Effector memory CD8-positive, alpha-beta T cell (primary cell): ENCODE results near the gene UBE2QL1.

ENCODE experiments used
- ATAC-seq: fragments of 150-1000 bp; cut with Tn5 transposase; replicated peaks from 2 replicates; pipeline ENCODE4 v1.10.0; 2021; ENCODE audit warnings: mild to moderate bottlenecking, moderate library complexity
- DNase-seq, 3 experiments: peaks; one replicate each; pipeline ENCODE4 v3.0.0; 2021
- H3K27ac Mint-ChIP-seq, 2 donors: one replicate each; pipeline ENCODE4 v1.8.0; 2022; ENCODE audit warnings: mild to moderate bottlenecking in 2 of 2, mixed read lengths in 2 of 2, moderate library complexity in 2 of 2
- H3K27me3 Mint-ChIP-seq, 2 donors: one replicate each; pipeline ENCODE4 v1.8.0; 2022; ENCODE audit warnings: mixed read lengths in 2 of 2
- H3K36me3 Mint-ChIP-seq: one replicate; pipeline ENCODE4 v1.8.0; 2022; ENCODE audit warnings: mild to moderate bottlenecking, moderate library complexity, mixed read lengths; ENCODE audit not compliant: insufficient read depth
- H3K4me1 Mint-ChIP-seq, 2 donors: one replicate each; pipeline ENCODE4 v1.8.0; 2022; ENCODE audit warnings: low read depth in 2 of 2, mixed read lengths in 2 of 2
- H3K4me3 Mint-ChIP-seq, 2 donors: one replicate each; pipeline ENCODE4 v1.8.0; 2022; ENCODE audit warnings: mild to moderate bottlenecking in 2 of 2, mixed read lengths in 2 of 2, moderate library complexity in 2 of 2
- H3K9me3 Mint-ChIP-seq, 2 donors: one replicate each; pipeline ENCODE4 v1.8.0; 2022; ENCODE audit warnings: mixed read lengths in 2 of 2

UBE2QL1 gene

DNA sequence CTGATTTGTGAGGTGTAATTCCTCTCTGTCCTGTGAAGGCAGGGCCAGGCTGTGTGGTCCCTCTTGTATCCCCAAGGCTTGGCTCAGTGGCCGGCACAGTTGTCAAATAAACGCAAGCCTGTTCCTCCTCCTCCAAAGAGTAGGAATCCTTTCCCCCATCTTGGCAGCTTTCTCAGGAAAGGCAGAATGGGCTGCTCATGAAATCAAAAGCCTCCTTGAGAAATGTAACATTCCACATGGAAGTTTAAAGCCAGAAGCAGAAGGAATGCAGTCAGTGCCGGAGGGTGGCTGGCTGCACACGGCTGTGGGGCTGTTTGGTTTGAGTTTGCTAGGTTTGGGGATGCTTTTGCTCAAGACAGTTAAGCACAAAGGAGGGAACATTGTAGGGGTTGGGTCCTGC, 35.8 kb upstream of the UBE2QL1 start:
- ATAC-seq = no peak
- Mint-ChIP-seq H3K4me3 (no peak overlapping the region), H3K27ac (no peak overlapping the region), H3K36me3 (no peaks in the 10 kb centered on the region), H3K4me1 (no peaks in the 10 kb centered on the region), H3K9me3 (no peaks in the 10 kb centered on the region), H3K27me3 (peaks cover 29 to 57% of the 10 kb centered on the region in 2 donors)
- DNase-seq = no peak

DNA sequence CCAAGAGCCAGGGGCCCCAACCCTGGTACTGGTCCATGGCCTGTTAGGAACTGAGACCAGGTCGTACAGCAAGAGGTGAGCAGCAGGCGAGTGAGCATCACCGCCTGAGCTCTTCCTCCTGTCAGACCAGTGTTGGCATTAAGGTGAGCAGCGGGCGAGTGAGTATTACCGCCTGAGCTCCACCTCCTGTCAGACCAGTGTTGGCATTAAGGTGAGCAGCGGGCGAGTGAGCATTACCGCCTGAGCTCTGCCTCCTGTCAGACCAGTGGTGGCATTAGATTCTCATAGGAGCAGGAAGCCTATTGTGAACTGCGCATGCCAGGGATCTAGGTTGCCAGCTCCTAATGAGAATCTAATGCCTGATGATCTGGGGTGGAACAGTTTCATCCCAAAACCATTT, 31.0 kb upstream of the UBE2QL1 start:
- H3K9me3 Mint-ChIP-seq = no peaks in the 10 kb centered on the region
- H3K27me3 Mint-ChIP-seq = peaks cover 37 to 54% of the 10 kb centered on the region in 2 donors
- no peaks in the 10 kb centered on the region for H3K4me1 Mint-ChIP-seq
- no peak overlapping the region for H3K27ac Mint-ChIP-seq
- peaks cover 2% of the 10 kb centered on the region for H3K36me3 Mint-ChIP-seq
- ATAC-seq (no peak), DNase-seq (no peak)
- no peak overlapping the region for H3K4me3 Mint-ChIP-seq

DNA sequence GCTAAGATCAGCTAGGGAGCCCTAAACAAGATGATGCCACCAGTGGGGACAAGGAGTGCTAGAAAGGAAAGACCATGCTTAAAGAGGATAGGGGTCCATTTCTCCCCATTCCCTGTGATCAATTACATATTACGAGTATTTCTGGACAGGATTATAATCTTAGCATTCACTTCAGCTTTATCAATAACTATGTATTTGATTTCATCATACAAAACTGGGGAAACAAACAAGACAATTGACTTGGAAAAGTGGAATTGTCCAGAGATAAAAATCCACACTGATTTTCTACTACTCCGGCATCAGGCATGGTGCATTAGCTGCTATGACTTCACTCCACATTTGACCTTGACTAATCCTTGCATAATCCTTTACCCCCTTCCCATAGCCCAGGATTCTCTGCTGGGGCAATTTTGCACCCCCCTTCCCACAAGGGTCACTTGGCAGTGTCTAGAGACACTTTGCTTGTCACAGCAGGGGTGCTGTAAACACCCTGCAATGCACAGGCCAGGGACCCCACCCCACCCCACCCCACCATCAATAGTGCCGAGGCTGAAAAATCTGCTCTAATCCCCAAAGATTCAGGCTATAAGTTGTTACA, 29.9 kb upstream of the UBE2QL1 start:
- peaks cover 37 to 51% of the 10 kb centered on the region in 2 donors for H3K27me3 Mint-ChIP-seq
- ATAC-seq (no peak), DNase-seq (no peak)
- H3K4me3 Mint-ChIP-seq = no peak overlapping the region
- no peak overlapping the region for H3K27ac Mint-ChIP-seq
- H3K9me3 Mint-ChIP-seq = no peaks in the 10 kb centered on the region
- H3K4me1 Mint-ChIP-seq = no peaks in the 10 kb centered on the region
- peaks cover 2% of the 10 kb centered on the region for H3K36me3 Mint-ChIP-seq

DNA sequence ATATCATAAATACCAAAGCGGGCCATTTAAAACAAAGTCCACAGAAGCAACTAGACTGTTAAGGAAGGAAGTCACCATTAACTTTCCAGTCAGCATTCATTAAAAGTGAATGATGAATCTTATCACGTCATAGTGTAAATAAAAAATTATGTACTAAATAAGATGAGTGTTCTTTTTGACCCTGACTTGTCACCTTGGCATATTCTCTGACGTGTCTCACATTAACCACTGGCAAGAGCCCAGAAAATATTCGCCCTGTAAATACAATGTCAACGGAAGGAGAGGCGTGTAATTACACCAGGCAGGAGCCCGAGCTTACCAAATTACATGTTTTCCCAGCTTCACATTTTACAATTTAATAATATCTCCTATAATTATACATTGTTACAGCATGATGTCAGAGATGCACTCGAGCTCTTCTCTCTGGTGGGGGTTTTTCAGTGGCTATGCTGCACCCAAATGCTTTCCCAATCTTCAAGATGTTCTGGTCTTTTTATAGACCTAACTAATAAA, 29.3 kb upstream of the UBE2QL1 start:
- no peak overlapping the region for H3K4me3 Mint-ChIP-seq
- H3K4me1 Mint-ChIP-seq = no peaks in the 10 kb centered on the region
- H3K27ac Mint-ChIP-seq = no peak overlapping the region
- ATAC-seq = no peak
- H3K27me3 Mint-ChIP-seq = peaks cover 37 to 51% of the 10 kb centered on the region in 2 donors
- no peaks in the 10 kb centered on the region for H3K9me3 Mint-ChIP-seq
- no peak for DNase-seq
- H3K36me3 Mint-ChIP-seq = peaks cover 2% of the 10 kb centered on the region

DNA sequence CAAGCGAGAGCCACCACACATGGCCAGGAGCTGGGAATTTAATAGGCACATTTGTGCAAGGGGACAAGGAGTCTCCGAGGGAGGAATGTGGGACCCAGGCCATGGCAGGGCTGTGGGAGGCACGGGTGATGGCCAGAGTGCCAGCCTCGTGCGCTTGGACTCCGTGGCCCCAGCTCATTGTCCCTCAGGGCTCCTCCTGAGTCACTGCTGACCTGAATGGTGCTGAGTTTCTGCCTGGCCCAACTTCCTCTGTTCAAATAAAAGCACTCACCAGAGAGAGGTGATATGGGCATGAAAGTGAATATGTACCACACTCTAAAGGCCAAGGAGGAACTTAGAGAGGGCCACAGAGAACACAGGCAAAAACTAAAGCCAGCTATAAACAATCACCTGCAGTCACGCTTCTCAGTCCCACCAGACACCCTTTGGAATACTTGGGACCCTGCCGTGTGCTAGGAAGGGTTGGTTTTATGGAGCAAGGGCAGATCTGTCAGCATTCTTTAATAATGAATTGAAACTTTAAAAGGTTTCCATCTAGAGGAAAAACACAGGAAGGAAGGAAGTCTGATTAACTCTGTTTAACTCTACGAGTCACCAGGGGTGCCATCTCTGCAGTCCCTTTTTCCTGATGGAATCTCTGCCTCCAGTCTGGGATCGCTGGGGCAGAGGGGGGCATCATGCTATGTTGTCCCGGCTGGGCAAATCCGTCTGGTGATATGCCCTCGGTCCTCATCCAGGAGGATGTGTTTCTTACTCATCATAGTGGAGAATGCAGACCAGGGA, 25.1 kb upstream of the UBE2QL1 start:
- no peak overlapping the region for H3K27ac Mint-ChIP-seq
- no peak for ATAC-seq
- DNase-seq = no peak
- peaks cover 45 to 46% of the 10 kb centered on the region in 2 donors for H3K27me3 Mint-ChIP-seq
- peaks cover 2% of the 10 kb centered on the region for H3K36me3 Mint-ChIP-seq
- H3K4me1 Mint-ChIP-seq = no peaks in the 10 kb centered on the region
- no peak overlapping the region for H3K4me3 Mint-ChIP-seq
- no peaks in the 10 kb centered on the region for H3K9me3 Mint-ChIP-seq

DNA sequence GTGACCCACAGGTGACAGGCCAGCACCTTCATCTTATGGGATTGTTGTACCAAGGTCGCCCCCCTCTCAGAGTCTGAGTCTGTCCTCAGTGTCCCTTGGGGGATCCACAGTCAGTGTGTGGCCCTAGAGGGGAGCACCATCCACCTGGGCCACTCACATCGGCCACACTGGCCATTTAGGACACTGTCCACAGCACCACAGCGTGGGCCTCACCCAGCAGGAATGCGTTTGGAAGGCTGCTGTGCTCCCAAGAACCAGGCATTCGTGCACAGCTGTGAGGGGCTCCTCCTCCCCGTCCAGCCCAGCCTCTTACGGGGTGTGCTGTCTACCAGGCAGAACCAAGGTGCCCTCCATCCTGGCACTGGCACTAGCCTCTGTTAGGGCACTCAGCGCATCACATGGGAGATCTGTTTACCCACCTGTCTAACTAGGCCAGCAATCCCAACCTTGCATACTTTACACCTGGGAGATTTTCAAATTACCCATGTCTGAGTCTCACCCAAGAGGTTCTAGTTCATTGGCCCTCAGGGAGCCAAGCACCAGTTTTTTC, 24.5 kb upstream of the UBE2QL1 start:
- Mint-ChIP-seq H3K4me1 (no peaks in the 10 kb centered on the region), H3K9me3 (no peaks in the 10 kb centered on the region), H3K27me3 (peaks cover 45 to 51% of the 10 kb centered on the region in 2 donors), H3K36me3 (peaks cover 2% of the 10 kb centered on the region), H3K27ac (no peak overlapping the region), H3K4me3 (no peak overlapping the region)
- ATAC-seq (no peak), DNase-seq (no peak)

DNA sequence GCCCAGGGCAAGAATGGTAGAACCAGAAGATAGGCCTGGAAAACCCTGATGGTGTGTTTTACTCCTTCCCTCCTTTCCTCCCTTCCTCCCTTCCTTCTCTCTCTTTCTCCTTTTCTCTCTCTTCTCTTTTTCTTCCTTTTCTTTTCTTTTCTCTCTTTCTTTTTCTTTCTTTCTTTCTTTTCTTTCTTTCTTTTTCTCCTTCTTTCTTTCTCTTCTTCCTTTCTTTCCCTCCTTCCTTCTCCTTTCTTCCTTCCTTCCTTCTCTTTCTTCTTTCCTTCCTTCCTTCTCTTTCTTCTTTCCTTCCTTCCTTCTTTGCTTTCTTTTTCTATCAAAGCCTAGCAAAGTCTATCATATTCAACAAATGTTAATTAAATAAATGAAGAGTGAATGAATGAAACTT, 24.0 kb upstream of the UBE2QL1 start:
- ATAC-seq (no peak), DNase-seq (no peak)
- H3K4me3 Mint-ChIP-seq = no peak overlapping the region
- peaks cover 45 to 56% of the 10 kb centered on the region in 2 donors for H3K27me3 Mint-ChIP-seq
- H3K9me3 Mint-ChIP-seq = no peaks in the 10 kb centered on the region
- no peak overlapping the region for H3K27ac Mint-ChIP-seq
- no peaks in the 10 kb centered on the region for H3K4me1 Mint-ChIP-seq
- peaks cover 2% of the 10 kb centered on the region for H3K36me3 Mint-ChIP-seq

DNA sequence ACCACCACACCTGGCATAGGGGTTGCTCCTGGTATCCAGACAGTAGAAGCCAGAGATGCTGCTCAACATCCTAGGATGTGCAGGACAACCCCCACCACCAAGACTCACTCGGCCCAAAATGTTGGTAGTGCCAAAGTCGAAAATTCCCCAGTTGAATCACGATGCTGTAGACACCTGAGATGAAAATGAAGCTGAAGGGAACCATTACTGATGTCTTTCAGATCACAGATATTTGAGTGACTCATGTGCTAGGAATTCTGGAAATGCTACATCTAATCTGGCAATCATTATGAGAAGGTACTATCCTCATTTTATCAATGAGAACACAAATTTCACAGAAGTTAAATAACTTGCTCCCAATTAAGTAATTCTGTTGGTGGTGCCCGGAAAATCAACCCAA, 21.0 kb upstream of the UBE2QL1 start:
- Mint-ChIP-seq H3K27ac (no peak overlapping the region), H3K4me1 (no peaks in the 10 kb centered on the region), H3K4me3 (no peak overlapping the region), H3K27me3 (peaks cover 21 to 58% of the 10 kb centered on the region in 2 donors), H3K9me3 (no peaks in the 10 kb centered on the region), H3K36me3 (no peaks in the 10 kb centered on the region)
- ATAC-seq (no peak), DNase-seq (no peak)

DNA sequence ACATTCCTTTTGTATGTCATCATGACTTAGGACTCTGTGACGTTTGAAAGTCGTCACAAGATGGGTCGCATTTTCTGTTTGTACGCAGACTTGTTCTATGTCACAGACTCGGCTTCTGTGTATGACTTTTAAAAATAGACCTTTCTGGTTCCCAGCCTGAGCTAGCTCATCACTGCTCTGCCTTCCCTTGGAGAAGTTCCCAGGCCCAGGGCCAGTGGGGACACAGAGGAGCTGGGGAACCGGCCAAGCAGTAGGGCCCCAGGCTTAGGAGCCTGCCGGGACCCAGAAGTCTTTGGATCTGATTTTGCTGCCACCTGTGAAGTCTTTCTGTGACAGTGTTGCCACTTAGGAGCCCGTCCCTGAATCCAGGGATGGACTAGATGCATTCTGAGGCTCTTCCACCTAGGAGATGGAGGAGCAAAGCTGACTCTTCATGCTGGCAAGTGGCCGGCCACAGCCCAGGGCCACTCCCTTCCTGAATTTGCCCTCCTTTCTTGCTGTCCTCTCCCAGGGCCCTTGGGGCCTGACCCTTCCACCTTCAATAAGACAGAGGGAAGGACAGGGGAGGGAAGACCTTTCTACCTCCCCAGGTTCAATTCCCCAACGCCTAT, 18.1 kb upstream of the UBE2QL1 start:
- H3K27me3 Mint-ChIP-seq = peaks cover 26 to 84% of the 10 kb centered on the region in 2 donors
- no peak for ATAC-seq

DNA sequence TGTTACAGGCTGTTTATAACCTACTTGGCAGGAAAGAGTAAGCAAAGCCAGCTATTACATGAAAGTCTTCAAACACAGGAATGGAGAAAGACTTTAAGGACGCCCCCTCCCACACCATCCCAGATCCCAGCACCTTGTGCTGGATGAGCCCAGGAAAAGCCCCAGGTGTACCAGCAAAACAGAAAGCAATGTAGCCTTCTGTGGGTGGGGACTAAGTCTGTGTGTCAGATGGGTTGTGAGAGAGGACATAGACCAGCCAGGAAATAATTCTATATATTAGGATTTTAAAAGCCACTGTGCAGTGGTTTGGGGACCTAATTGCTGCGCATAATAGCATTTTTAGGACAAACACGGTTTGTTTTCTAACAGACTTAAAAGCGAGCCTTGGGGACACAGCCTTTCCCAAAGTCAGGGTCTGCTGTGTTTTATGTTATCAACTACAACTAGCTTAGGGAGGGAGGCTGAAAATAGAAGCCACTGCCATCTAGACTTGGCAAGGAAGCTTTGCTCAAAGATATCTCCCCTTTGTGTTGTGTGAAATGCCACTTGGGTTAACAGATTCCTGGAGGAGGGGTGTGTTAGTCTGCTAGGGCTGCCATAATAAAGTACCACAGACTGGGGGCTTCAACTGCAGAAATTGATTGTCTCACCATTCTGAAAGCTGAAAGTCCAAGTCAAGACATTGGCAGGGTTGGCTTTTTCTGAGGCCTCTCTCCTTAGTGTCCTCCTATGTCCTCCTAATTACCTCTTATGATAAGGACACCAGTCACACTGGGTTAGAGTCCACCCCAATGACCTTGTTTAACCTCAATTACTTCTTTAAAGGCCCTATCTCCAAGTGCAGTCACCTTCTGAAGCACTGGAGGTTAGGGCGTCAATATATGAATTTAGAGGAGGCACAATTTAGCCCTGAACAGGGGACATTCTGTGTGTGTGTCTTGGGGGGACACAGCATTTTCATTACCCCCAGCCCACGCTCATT, 17.2 kb upstream of the UBE2QL1 start:
- no peaks in the 10 kb centered on the region for H3K9me3 Mint-ChIP-seq
- no peaks in the 10 kb centered on the region for H3K36me3 Mint-ChIP-seq
- H3K27me3 Mint-ChIP-seq = peaks cover 29 to 88% of the 10 kb centered on the region in 2 donors
- no peaks in the 10 kb centered on the region for H3K4me1 Mint-ChIP-seq
- ATAC-seq (no peak), DNase-seq (no peak)
- no peak overlapping the region for H3K4me3 Mint-ChIP-seq
- no peak overlapping the region for H3K27ac Mint-ChIP-seq

More for the DNA sequence above, 18.1 kb upstream of the UBE2QL1 start:
- Mint-ChIP-seq H3K27ac (no peak overlapping the region), H3K36me3 (no peaks in the 10 kb centered on the region), H3K4me3 (no peak overlapping the region), H3K9me3 (no peaks in the 10 kb centered on the region), H3K4me1 (no peaks in the 10 kb centered on the region)
- no peak for DNase-seq

DNA sequence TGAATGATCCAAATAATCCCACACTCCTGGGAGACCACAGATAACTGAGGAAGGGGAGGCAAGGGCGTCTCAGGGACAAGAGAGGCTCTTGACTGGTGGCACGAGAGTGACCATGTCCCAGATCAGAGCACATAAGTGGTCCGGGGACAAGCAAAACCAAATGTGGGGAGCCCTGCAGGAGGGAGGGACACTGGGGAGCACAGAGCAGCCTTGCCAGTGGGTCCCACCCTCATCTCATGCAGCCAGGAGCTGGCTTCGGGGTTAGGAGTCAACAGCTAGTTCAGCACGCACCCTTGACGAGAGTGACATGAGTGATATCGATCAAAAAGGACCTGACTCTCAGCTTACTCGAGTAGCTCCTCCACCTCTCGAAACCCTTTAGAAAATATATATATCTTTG, 16.5 kb upstream of the UBE2QL1 start:
- ATAC-seq (no peak), DNase-seq (no peak)
- H3K4me3 Mint-ChIP-seq = no peak overlapping the region
- H3K27me3 Mint-ChIP-seq = peaks cover 34 to 81% of the 10 kb centered on the region in 2 donors
- no peak overlapping the region for H3K27ac Mint-ChIP-seq
- H3K9me3 Mint-ChIP-seq = no peaks in the 10 kb centered on the region
- no peaks in the 10 kb centered on the region for H3K36me3 Mint-ChIP-seq
- H3K4me1 Mint-ChIP-seq = no peaks in the 10 kb centered on the region

DNA sequence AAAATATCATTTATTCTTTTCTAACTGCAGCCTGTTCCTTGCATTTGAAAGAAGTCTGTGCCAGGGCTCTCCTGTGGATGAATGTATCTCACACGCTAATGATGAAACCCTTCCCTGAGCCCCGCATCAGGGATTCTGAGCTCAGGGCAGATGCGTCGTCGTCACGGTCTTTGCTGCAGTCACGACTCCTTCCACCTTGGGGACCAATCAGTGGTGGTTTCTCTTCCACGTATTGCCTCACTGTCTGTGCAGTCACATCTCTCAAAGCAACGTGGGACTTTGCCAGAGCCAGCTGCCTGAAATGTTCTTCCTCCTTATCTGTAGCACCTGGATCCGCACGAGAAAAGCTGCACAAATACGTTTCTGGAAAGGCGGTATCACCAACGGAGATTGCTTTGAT, 13.9 kb upstream of the UBE2QL1 start:
- Mint-ChIP-seq H3K27ac (no peak overlapping the region), H3K9me3 (no peaks in the 10 kb centered on the region), H3K4me3 (no peak overlapping the region), H3K27me3 (peaks cover 33 to 73% of the 10 kb centered on the region in 2 donors), H3K36me3 (no peaks in the 10 kb centered on the region), H3K4me1 (no peaks in the 10 kb centered on the region)
- DNase-seq (no peak), ATAC-seq (no peak)

DNA sequence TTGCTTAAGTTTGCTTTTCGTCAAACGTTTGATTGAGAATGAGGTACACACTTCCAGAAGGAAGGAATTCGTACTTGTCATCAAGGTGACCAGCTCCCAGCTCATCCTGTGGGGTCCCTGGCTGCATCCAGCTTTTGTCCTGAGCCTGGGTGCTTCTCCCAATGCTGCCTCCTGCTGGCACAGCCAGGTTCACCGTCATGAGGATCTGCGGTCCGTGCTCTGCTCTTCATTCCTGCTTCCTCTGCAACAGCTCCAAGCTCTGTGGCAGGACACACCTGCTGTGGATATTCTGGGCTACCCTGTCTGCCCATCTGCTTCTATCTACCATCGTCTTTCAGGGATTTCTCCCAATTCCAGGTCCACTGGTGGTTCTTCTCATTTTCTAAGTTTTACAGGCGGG, 13.3 kb upstream of the UBE2QL1 start:
- Mint-ChIP-seq H3K4me1 (no peaks in the 10 kb centered on the region), H3K27ac (no peak overlapping the region), H3K9me3 (no peaks in the 10 kb centered on the region), H3K4me3 (no peak overlapping the region), H3K36me3 (no peaks in the 10 kb centered on the region), H3K27me3 (peaks cover 33 to 73% of the 10 kb centered on the region in 2 donors)
- ATAC-seq = no peak
- no peak for DNase-seq
